Fibroblast of pulmonary artery (primary cell): ENCODE data around the gene FTL.

Experiments used
- DNase-seq: peaks from one replicate; pipeline ENCODE4 v3.0.0-alpha.2; 2010; ENCODE audit warnings: low read depth
- H3K4me3 ChIP-seq: replicated peaks from 2 replicates; pipeline ENCODE4 v1.5.1; 2011; ENCODE audit warnings: low read depth, mild to moderate bottlenecking, control low read depth, low read length, moderate library complexity
- TF ChIP-seq, protein P1 (sequence below): IDR thresholded peaks from 2 replicates; pipeline ENCODE4 v1.5.1; 2011; ENCODE audit warnings: mild to moderate bottlenecking, control low read depth, low read length, inconsistent platforms; ENCODE audit errors: missing control alignments

FTL gene

DNA sequence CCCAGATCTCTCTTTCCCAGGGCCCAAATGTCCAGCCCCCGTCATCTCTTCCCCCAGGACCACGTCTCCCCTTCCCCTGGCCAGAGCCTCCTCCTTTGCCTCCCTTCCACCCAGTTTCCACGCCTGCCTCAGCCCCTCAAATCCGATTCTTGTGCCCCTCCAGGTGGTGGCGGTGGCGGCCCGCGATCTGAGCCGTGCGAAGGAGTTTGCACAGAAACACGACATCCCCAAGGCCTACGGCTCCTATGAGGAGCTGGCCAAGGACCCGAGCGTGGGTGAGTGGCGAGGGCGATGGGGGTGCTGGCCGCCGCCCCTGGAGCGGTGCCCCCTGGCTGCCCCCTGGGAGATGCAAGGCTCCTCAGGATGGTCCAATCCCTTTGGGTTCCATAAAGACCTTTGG is 30.3 kb upstream of the FTL start:
- TF ChIP-seq, protein P1, sequence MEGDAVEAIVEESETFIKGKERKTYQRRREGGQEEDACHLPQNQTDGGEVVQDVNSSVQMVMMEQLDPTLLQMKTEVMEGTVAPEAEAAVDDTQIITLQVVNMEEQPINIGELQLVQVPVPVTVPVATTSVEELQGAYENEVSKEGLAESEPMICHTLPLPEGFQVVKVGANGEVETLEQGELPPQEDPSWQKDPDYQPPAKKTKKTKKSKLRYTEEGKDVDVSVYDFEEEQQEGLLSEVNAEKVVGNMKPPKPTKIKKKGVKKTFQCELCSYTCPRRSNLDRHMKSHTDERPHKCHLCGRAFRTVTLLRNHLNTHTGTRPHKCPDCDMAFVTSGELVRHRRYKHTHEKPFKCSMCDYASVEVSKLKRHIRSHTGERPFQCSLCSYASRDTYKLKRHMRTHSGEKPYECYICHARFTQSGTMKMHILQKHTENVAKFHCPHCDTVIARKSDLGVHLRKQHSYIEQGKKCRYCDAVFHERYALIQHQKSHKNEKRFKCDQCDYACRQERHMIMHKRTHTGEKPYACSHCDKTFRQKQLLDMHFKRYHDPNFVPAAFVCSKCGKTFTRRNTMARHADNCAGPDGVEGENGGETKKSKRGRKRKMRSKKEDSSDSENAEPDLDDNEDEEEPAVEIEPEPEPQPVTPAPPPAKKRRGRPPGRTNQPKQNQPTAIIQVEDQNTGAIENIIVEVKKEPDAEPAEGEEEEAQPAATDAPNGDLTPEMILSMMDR, result no peak
- no peak for DNase-seq
- H3K4me3 ChIP-seq, result no peak overlapping the region

DNA sequence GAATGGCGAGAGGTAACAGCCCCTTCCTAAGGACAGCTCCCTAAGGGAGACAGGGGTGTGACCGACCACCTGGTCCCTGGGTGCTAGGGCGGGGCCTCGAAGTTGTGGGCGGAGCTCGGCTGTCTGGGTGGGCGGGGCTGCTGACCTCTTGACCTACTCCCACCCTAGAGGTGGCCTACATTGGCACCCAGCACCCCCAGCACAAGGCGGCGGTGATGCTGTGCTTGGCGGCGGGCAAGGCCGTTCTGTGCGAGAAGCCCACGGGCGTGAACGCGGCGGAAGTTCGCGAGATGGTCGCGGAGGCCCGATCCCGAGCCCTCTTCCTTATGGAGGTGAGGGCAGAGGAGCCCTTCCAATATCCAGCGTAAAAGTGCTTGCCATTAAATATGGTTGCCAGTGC is 29.2 kb upstream of the FTL start:
- TF ChIP-seq, protein P1, result no peak
- no peak for DNase-seq
- no peak overlapping the region for H3K4me3 ChIP-seq

DNA sequence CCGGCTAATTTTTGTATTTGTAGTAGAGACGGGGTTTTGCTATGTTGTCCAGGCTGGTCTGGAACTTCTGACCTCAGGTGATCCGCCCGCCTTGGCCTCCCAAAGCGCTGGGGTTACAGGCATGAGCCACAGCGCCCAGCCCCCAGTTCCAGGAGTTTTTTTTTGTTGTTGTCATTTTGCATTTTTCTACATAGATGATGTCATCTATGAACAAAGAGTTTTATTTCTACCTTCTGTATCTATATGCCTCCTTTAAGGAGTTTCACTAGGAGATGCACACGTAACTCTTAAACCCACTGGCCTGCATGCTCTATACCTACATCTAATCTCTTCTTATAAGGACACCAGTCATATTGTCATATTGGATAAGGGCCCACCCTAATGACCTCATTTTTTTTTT is 26.9 kb upstream of the FTL start:
- DNase-seq, result no peak
- TF ChIP-seq, protein P1, result no peak

DNA sequence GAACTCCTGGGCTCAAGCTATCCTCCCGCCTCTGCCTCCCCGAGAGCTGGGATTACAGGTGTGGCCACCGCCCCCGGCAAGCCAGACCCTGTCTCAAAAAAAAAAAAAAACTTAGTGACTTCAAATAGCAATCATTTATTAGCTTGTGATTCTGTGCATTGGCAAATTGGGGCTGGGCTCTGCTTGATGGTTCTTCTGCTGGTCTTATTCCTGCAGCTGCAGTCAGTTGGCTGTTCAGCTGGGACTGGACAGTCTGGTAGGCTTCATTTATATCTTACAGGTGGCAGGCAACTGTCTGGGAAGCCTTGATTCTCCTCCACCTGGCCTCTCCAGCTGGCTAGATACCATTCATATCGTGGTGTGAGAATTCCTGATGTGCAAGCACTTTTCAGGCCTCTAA is 24.2 kb upstream of the FTL start:
- TF ChIP-seq, protein P1, result no peak
- DNase-seq, result no peak
- H3K4me3 ChIP-seq, result no peak overlapping the region

More for the DNA sequence above, 26.9 kb upstream of the FTL start:
- no peak overlapping the region for H3K4me3 ChIP-seq

DNA sequence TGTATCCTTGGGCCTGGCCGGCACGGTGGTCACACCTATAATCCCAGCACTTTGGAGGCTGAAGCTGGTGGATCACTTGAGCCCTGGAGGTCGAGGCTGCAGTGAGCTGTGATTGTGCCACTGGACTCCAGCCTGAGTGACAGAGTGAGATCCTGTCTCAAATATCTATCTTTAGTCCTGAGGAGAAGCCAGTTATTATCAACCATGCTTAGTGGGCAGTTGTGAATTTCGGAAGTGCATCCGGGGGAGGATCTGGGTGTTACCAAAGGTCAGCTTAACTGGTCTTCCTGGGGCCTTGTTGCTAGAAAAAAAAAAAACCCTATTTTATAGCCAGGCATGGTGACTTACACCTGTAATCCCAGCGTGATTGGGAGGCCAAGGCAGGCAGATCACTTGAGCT is 22.0 kb upstream of the FTL start:
- TF ChIP-seq, protein P1, result no peak
- H3K4me3 ChIP-seq, result no peak overlapping the region
- no peak for DNase-seq

DNA sequence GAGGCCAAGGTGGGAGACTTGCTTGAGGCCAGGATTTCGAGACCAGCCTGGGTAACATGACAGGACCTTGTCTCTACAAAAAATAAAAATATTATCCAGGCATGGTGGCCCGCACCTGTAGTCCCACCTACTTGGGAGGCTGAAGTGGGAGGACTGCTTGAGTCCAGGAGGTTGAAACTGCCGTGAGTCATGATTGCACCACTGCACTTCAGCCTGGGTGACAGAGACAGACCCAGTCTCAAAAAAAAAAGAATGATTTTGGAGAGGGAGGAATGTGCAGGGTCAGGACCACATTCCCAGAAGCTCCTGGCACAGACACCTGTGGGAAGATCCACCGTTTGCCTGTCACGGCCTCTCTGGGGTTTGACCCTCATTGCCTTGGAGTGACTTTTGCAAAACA is 19.7 kb upstream of the FTL start:
- TF ChIP-seq, protein P1, result no peak
- no peak for DNase-seq
- no peak overlapping the region for H3K4me3 ChIP-seq

DNA sequence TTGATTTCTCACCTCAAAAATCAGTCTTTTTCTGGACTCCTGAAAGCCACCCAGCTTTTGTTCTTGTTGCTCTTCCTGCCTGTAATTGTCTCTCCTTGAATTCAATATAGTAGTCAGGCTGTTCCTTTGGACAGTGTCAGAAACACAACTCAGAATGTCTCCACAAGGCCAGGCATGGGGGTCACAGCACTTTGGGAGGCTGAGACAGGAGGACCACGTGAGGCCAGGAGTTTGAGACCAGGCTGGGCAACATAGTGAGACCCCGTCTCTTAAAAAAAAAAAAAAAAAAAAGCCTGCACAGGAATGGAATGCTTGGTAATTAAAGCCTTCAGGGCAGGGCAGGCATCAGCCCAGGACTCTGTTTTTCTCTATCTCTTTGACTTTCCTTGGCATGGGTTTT is 19.3 kb upstream of the FTL start:
- no peak overlapping the region for H3K4me3 ChIP-seq
- DNase-seq, result no peak
- TF ChIP-seq, protein P1, result no peak
